MM.1S (cell line): ENCODE measurements around the gene ZNF672.

ENCODE experiments used
- EZH2 ChIP-seq: fragments of 300-600 bp; sonication (generic); optimal IDR thresholded peaks from 2 replicates; pipeline ENCODE3; 2017; ENCODE audit warnings: low read depth, mild to moderate bottlenecking, antibody characterized with exemption, low read length, mixed read lengths
- EZH2phosphoT487 ChIP-seq: fragments of 300-600 bp; sonication (generic); IDR thresholded peaks from 2 replicates; pipeline ENCODE4 v1.6.1; 2018; ENCODE audit warnings: antibody characterized with exemption, low read length
- TF ChIP-seq, protein P1 (sequence below): fragments of 300-600 bp; sonication (generic); IDR thresholded peaks from 2 replicates; pipeline ENCODE4 v1.5.1; 2016; ENCODE audit warnings: antibody characterized with exemption, low read length, mixed read lengths

DNA sequence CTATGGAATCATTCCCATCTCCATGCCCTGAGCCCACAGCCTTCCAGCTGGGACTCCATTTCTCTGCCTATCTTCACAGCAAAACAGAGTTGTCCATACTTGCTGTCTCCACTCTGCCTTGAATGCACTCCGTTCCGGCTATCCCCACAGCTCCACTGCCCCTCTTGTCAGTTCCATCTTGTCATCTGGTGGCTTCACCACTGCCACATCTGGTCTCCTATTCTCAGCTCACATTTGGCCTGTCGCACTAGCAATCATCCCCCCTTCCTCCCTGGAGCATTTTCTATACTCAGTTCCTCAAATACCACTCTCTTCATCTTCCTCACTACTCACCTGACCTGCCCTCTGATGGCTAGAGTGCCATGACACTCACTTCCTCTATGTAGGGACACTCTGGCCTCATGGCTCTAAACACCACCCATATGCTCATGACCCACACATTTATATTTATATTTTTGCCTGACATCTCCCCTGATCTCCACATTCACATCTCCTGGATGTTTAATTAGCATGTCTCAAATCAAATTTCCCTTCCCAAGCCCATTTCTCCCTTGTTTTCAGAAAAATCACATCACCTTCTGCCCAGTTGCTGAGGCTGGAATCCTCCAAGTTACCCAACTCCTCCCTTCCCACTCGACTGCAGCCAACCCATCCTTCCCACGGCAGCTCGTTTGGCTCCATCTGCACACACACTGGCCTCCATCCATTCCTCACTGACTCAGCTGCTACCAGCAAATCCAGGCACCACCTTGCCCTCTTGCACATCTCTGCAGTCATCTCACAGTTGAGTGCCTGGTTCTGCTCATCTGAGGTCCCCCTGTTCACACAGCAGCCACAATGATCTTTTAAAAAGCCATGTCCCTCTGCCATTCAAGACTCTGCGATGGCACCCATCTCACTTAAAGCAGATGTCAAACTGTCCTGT lies 14.7 kb downstream of the ZNF672 start:
- TF ChIP-seq EZH2phosphoT487, result no peak
- TF ChIP-seq, protein P1, sequence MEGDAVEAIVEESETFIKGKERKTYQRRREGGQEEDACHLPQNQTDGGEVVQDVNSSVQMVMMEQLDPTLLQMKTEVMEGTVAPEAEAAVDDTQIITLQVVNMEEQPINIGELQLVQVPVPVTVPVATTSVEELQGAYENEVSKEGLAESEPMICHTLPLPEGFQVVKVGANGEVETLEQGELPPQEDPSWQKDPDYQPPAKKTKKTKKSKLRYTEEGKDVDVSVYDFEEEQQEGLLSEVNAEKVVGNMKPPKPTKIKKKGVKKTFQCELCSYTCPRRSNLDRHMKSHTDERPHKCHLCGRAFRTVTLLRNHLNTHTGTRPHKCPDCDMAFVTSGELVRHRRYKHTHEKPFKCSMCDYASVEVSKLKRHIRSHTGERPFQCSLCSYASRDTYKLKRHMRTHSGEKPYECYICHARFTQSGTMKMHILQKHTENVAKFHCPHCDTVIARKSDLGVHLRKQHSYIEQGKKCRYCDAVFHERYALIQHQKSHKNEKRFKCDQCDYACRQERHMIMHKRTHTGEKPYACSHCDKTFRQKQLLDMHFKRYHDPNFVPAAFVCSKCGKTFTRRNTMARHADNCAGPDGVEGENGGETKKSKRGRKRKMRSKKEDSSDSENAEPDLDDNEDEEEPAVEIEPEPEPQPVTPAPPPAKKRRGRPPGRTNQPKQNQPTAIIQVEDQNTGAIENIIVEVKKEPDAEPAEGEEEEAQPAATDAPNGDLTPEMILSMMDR, result no peak
- no peak for TF ChIP-seq EZH2
